HCT116 (cell line): Measurements from ENCODE around the gene MYBPC2. TPM values are rescaled to one million over a fixed set of nuclear protein-coding genes. Genes with fewer than 3 reads are reported as not detected.

Experiments
- ATAC-seq: fragments of 200-7000 bp; cut with Tn5 transposase; 2 replicates; pipeline ENCODE4 v1.9.1; 2020; ENCODE audit warnings: mild to moderate bottlenecking, moderate library complexity
- Bru-seq: library from RNA; stranded (reverse); fragments of 400-500 nt; gene quantifications from one replicate; lab custom pipeline; 2021; lab: Mats Ljungman, UMichigan
- BruChase-seq, 2 experiments: library from RNA; stranded (reverse); fragments of 400-500 nt; gene quantifications; one replicate each; lab custom pipeline; 2021; lab: Mats Ljungman, UMichigan
- BruUV-seq: library from RNA; stranded (reverse); fragments of 400-500 nt; replicated peaks from 2 replicates; lab custom pipeline; 2021; lab: Mats Ljungman, UMichigan
- CTCF ChIA-PET: fragments of 300-600 bp; sonication (Branson Sonifier 250); formaldehyde crosslinking; loops from one replicate; lab custom pipeline; 2021; ENCODE audit warnings: antibody characterized with exemption; lab: Charles Lee
- POLR2A ChIA-PET: fragments of 300-600, 350-600 bp; sonication (Branson Sonifier 250); formaldehyde crosslinking; loops from one replicate; lab custom pipeline; 2021; ENCODE audit warnings: antibody characterized with exemption; lab: Charles Lee
- RAD21 ChIA-PET, 2 experiments: fragments of 300-600 bp; sonication (Branson Sonifier 250); formaldehyde crosslinking; loops; one replicate each; lab custom pipeline; 2023; ENCODE audit warnings: low total read pairs in 2 of 2; ENCODE audit not compliant: uncharacterized antibody in 2 of 2, unreplicated experiment in 2 of 2, low non-redundant PET in 1 of 2; lab: Charles Lee
- DNase-seq: peaks from one replicate; pipeline ENCODE4 v3.0.0-alpha.2; 2010; ENCODE audit warnings: low read depth, low spot score
- H2AFZ ChIP-seq: fragments of 200-600 bp; shearing (Covaris generic), sonication (generic); 2 replicates; pipeline ENCODE4 v1.6.1; 2017; ENCODE audit warnings: low read depth, mixed run types, mixed read lengths, antibody characterized with exemption, low read length; ENCODE audit not compliant: poor library complexity, severe bottlenecking
- H3K27ac ChIP-seq: 2 replicates; pipeline ENCODE4 v1.5.1; 2012; ENCODE audit warnings: low read depth, low read length
- H3K27me3 ChIP-seq: fragments of 200-600 bp; sonication (generic); 2 replicates; pipeline ENCODE4 v1.6.1; 2016; ENCODE audit warnings: mixed run types, low read length, mixed read lengths; ENCODE audit not compliant: insufficient read depth
- H3K36me3 ChIP-seq, 2 experiments: fragments of 200-500 bp in 1 of 2; fragments of 200-600 bp in 1 of 2; sonication (Bioruptor generic) in 1 of 2; sonication (generic) in 1 of 2; 2 replicates each; pipeline versions ENCODE4 v1.5.1 to v1.6.1; 2014 to 2016; ENCODE audit warnings: low read length in 2 of 2, inconsistent platforms in 1 of 2, mixed read lengths in 1 of 2, mixed run types in 1 of 2; ENCODE audit not compliant: insufficient read depth in 2 of 2, control insufficient read depth in 1 of 2
- H3K4me1 ChIP-seq, 2 experiments: fragments of 200-600 bp in 1 of 2; sonication (generic) in 1 of 2; 2 replicates each; pipeline versions ENCODE4 v1.5.1 to v1.6.1; 2012 to 2017; ENCODE audit warnings: low read length in 2 of 2, inconsistent platforms in 1 of 2, mild to moderate bottlenecking in 1 of 2, mixed read lengths in 1 of 2, mixed run types in 1 of 2, moderate library complexity in 1 of 2; ENCODE audit not compliant: insufficient read depth in 2 of 2, control insufficient read depth in 1 of 2
- H3K4me2 ChIP-seq: fragments of 200-600 bp; sonication (generic); 2 replicates; pipeline ENCODE4 v1.6.1; 2017; ENCODE audit warnings: mixed run types, low read length, mixed read lengths
- H3K4me3 ChIP-seq, 2 experiments: fragments of 200-600 bp in 1 of 2; sonication (generic) in 1 of 2; replicated peaks in 1 of 2; 2 replicates each; pipeline ENCODE4 v1.5.1; 2011 to 2016; ENCODE audit warnings: low read length in 2 of 2, control low read depth in 1 of 2, low read depth in 1 of 2, mild to moderate bottlenecking in 1 of 2, mixed read lengths in 1 of 2, mixed run types in 1 of 2
- H3K79me2 ChIP-seq: fragments of 200-600 bp; sonication (generic); 2 replicates; pipeline ENCODE4 v1.6.1; 2017; ENCODE audit warnings: mild to moderate bottlenecking, mixed run types, low read length, moderate library complexity, mixed read lengths; ENCODE audit not compliant: insufficient read depth
- H3K9ac ChIP-seq: fragments of 200-600 bp; sonication (generic); 2 replicates; pipeline ENCODE4 v1.6.1; 2016; ENCODE audit warnings: low read length, mixed read lengths
- H3K9me2 ChIP-seq: fragments of 200-600 bp; sonication (generic), shearing (Covaris generic); 2 replicates; pipeline ENCODE4 v1.6.1; 2017; ENCODE audit warnings: mixed run types, mild to moderate bottlenecking, moderate library complexity; ENCODE audit not compliant: insufficient read depth
- H3K9me3 ChIP-seq, 2 experiments: fragments of 200-500 bp in 1 of 2; fragments of 200-600 bp in 1 of 2; sonication (Bioruptor generic) in 1 of 2; sonication (generic) in 1 of 2; 2 replicates each; pipeline ENCODE4 v1.6.1; 2014 to 2017; ENCODE audit warnings: low read length in 2 of 2, mixed read lengths in 2 of 2, inconsistent platforms in 1 of 2, low read depth in 1 of 2, mild to moderate bottlenecking in 1 of 2, mixed run types in 1 of 2, moderate library complexity in 1 of 2; ENCODE audit not compliant: control insufficient read depth in 1 of 2, insufficient read depth in 1 of 2
- H4K20me1 ChIP-seq: fragments of 200-600 bp; sonication (generic), shearing (Covaris generic); 2 replicates; pipeline ENCODE4 v1.6.1; 2017; ENCODE audit warnings: mixed run types, mild to moderate bottlenecking, moderate library complexity; ENCODE audit not compliant: insufficient read depth
- CBX3 ChIP-seq: IDR thresholded peaks from 2 replicates; pipeline ENCODE4 v1.6.1; 2012; ENCODE audit warnings: low read depth
- ELF1 ChIP-seq: IDR thresholded peaks from 2 replicates; pipeline ENCODE4 v1.6.1; 2012; ENCODE audit warnings: low read depth, borderline replicate concordance
- JUND ChIP-seq: IDR thresholded peaks from 2 replicates; pipeline ENCODE4 v1.6.1; 2012
- POLR2A ChIP-seq: IDR thresholded peaks from 2 replicates; pipeline ENCODE4 v1.7.0; 2011; ENCODE audit warnings: borderline replicate concordance; ENCODE audit not compliant: insufficient read depth, insufficient read length; ENCODE audit errors: extremely low read depth
- RAD21 ChIP-seq: IDR thresholded peaks from 2 replicates; pipeline ENCODE4 v1.6.1; 2012; ENCODE audit warnings: low read depth, mild to moderate bottlenecking
- SRF ChIP-seq: IDR thresholded peaks from 2 replicates; pipeline ENCODE4 v1.6.1; 2012; ENCODE audit warnings: low read depth
- YY1 ChIP-seq: IDR thresholded peaks from 2 replicates; pipeline ENCODE4 v1.6.1; 2011; ENCODE audit warnings: low read length, low read depth, moderate library complexity, mild to moderate bottlenecking; ENCODE audit not compliant: insufficient replicate concordance; ENCODE audit errors: extremely low read depth
- ZNF274 ChIP-seq: fragments of 200-500 bp; sonication (Bioruptor generic); IDR thresholded peaks from 2 replicates; pipeline ENCODE4 v1.6.1; 2014; ENCODE audit warnings: mild to moderate bottlenecking, low read depth, low read length, inconsistent platforms
- intact Hi-C: fragments of 100-400 bp; cut with micrococcal nuclease; formaldehyde crosslinking; loops from 2 replicates; pipeline ENCODE4 v1.10.0; 2022
- long read RNA-seq: library from polyadenylated mRNA; unstranded; transcript quantifications from one replicate; pipeline ENCODE4 v2.0.0, GENCODE V29; 2021; ENCODE audit not compliant: unreplicated experiment
- polyA plus RNA-seq: library from polyadenylated mRNA; unstranded; fragments of >200 nt; gene quantifications from 2 replicates; pipeline ENCODE4 v1.2.1, GENCODE V29; 2012; ENCODE audit warnings: missing spikeins
- total RNA-seq: library from RNA; stranded (reverse); gene quantifications from one replicate; pipeline ENCODE4 v1.2.1, GENCODE V29; 2021; ENCODE audit not compliant: unreplicated experiment
- TF ChIP-seq, protein P1 (sequence below): IDR thresholded peaks from 2 replicates; pipeline ENCODE4 v1.6.1; 2012
- TF ChIP-seq, protein P2 (sequence below): IDR thresholded peaks from 2 replicates; pipeline ENCODE4 v1.6.1; 2012; ENCODE audit warnings: low read depth

Gene MYBPC2
- total RNA-seq (not detected), Bru-seq, nascent RNA (percentile 8 among the genes with signal in this experiment), BruChase-seq, experiment 1, labeled RNA remaining after a 6-hour chase (percentile 5 among the genes with signal in this experiment), BruChase-seq, experiment 2, labeled RNA remaining after a 2-hour chase (percentile 3 among the genes with signal in this experiment)
- polyA plus RNA-seq = 0.04 and 0.24 TPM in 2 replicates
- long read RNA-seq = 0 reads

DNA sequence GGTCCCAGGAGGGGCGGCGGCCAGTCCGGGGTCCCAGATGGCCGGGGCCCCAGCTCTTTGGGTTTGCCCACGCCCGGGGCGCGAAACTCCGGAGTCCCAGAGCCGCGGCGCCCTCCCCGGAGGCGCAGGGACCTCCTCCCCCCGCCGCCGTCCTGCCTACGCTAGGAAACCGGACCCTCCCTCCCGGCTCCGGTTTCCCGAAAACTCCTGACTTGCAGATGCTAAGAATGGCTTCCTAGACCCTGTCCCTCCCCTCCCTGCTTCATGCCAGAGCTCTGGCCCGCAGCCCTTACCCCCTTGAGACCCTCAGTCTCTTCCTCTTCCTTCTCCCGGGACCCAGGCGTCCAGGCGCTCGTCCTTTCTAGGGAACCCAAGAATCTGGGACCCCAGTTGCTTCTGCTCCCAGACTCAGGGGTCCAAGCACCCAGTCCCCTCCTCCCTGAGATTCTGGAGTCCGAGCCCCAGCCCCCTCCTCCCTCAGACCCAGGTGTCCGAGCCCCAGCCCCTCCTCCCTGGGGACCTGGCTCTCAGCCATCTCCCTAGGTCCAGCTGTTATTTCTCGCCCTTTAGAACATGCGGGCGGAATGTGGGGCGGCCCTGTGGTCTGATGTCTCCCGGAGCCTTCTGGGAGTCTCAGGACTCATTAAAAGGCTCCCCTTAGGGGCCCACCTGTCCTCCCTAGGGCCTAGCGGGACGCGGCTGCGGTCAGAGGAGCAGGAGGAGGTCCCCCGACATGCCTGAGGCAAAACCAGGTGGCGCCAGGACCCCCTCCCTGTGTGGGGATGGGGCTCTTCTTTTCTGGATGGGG lies at the start of gene MYBPC2:
TSS of gene MYBPC2 (plus strand) at position 672 of the 808 bp plus-strand sequence. CDS start at position 734, 62 bp downstream.
- H2AFZ ChIP-seq = peak within 1 kb of the TSS; percentile 45
- H3K9me3 ChIP-seq = no peaks in the 10 kb centered on the region
- peak within 1 kb of the TSS; percentile 35; the same call in 1 of the 2 replicates for H3K9ac ChIP-seq
- no peaks in the 10 kb centered on the region for H3K9me2 ChIP-seq
- no peaks in the 10 kb centered on the region for H4K20me1 ChIP-seq
- BruUV-seq = no TSS peak
- H3K4me2 ChIP-seq = peak within 1 kb of the TSS; percentile 73
- H3K36me3 ChIP-seq = no peaks in the 10 kb centered on the region
- no peaks in the 10 kb centered on the region for H3K79me2 ChIP-seq
- no peaks in the 10 kb centered on the region for H3K27me3 ChIP-seq
- RAD21 ChIA-PET = no interaction called here
- peaks cover 6 to 21% of the 10 kb centered on the region in 2 experiments for H3K4me1 ChIP-seq
- CTCF ChIA-PET = no interaction called here
- intact Hi-C loops = no loop called here
- TF ChIP-seq POLR2A (no peak), SRF (no peak), ZNF274 (no peak), JUND (no peak), YY1 (no peak), ELF1 (no peak), CBX3 (no peak), RAD21 (no peak)
- TF ChIP-seq, protein P1, sequence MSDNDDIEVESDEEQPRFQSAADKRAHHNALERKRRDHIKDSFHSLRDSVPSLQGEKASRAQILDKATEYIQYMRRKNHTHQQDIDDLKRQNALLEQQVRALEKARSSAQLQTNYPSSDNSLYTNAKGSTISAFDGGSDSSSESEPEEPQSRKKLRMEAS = no peak
- TF ChIP-seq, protein P2, sequence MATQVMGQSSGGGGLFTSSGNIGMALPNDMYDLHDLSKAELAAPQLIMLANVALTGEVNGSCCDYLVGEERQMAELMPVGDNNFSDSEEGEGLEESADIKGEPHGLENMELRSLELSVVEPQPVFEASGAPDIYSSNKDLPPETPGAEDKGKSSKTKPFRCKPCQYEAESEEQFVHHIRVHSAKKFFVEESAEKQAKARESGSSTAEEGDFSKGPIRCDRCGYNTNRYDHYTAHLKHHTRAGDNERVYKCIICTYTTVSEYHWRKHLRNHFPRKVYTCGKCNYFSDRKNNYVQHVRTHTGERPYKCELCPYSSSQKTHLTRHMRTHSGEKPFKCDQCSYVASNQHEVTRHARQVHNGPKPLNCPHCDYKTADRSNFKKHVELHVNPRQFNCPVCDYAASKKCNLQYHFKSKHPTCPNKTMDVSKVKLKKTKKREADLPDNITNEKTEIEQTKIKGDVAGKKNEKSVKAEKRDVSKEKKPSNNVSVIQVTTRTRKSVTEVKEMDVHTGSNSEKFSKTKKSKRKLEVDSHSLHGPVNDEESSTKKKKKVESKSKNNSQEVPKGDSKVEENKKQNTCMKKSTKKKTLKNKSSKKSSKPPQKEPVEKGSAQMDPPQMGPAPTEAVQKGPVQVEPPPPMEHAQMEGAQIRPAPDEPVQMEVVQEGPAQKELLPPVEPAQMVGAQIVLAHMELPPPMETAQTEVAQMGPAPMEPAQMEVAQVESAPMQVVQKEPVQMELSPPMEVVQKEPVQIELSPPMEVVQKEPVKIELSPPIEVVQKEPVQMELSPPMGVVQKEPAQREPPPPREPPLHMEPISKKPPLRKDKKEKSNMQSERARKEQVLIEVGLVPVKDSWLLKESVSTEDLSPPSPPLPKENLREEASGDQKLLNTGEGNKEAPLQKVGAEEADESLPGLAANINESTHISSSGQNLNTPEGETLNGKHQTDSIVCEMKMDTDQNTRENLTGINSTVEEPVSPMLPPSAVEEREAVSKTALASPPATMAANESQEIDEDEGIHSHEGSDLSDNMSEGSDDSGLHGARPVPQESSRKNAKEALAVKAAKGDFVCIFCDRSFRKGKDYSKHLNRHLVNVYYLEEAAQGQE = no peak
- POLR2A ChIA-PET = no interaction called here
- H3K27ac ChIP-seq = peak within 1 kb of the TSS; percentile 49; the same call in 1 of the 2 replicates
- ATAC-seq (no peak; the same call in 1 of the 2 replicates), DNase-seq (no peak)
- peak within 1 kb of the TSS; percentile 40 to 51 for H3K4me3 ChIP-seq
